SK-N-MC (cell line): ENCODE data around the gene FXYD7.

Experiments used
- EZH2 ChIP-seq: fragments of 200-600 bp; sonication (generic); IDR thresholded peaks from one replicate; pipeline ENCODE4 v1.6.1; 2017; ENCODE audit warnings: antibody characterized with exemption
- FOXP2 ChIP-seq: optimal IDR thresholded peaks from 2 replicates; pipeline ENCODE3; 2011; ENCODE audit warnings: mild to moderate bottlenecking, moderate library complexity; ENCODE audit not compliant: insufficient read depth; ENCODE audit errors: extremely low read length, control extremely low read depth
- POLR2AphosphoS5 ChIP-seq: IDR thresholded peaks from 2 replicates; pipeline ENCODE4 v1.6.1; 2012; ENCODE audit warnings: mild to moderate bottlenecking, low read depth, low read length, borderline replicate concordance

DNA sequence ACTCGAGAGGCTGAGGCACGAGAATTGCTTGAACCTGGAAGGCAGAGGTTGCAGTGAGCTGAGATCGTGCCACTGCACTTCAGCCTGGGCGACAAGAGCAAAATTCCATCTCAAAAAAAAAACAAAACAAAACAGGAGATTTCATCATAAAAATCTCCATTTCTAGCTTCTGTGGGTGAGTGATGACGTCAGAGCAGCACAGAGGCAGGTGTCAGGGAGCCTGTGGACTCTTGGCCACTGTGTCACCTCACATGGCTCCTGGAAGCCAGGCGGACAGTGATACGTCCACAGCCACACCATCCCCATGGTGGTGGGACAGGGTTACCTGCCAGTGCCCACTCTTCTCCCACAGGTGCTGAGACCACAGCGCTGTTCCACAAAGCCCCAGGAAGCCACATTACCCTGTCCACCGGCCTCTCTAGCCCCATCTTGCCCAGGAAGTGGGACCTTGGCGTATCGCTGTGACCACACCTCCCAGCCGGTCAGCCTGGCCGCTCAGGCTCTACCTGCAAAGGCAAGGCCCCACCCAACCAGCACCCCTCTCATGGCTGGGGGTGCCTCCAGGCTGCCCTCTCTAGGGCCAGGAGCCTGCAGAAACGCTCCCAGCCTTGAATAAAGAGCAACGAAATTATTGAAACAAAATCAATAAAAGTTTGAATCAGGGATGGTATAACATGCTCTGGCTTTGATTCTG, 29.9 kb upstream of the FXYD7 start:
- TF ChIP-seq POLR2AphosphoS5 (no peak), EZH2 (no peak), FOXP2 (no peak)
